NCI-H2227 (cell line): ENCODE data around the gene SIK3.
A peak's percentile ranks its signal among the peaks of the same experiment; 100 is the strongest.

ENCODE experiments used
- DNase-seq: peaks from one replicate; lab custom pipeline; 2025; ENCODE audit not compliant: unreplicated experiment; lab: John Stamatoyannopoulos, UW

The SIK3 gene

DNA sequence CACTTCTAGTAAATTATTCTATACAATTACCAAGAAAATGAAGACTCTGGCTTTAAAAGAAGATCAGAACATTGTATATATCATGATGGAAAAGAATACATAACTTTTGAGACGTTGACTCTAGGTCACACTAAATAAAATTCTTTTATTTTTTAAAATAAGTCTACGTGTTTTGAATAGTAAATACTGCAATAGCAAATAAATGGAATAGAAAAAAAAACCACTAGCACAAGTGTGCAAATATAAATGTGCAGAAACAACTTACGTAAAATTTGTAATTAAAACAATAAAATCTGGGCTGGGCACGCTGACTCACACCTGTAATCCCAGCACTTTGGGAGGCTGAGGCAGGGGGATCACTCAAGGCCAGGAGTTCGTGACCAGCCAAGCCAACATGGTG lies 17.9 kb downstream of the SIK3 start:
- no peak for DNase-seq

DNA sequence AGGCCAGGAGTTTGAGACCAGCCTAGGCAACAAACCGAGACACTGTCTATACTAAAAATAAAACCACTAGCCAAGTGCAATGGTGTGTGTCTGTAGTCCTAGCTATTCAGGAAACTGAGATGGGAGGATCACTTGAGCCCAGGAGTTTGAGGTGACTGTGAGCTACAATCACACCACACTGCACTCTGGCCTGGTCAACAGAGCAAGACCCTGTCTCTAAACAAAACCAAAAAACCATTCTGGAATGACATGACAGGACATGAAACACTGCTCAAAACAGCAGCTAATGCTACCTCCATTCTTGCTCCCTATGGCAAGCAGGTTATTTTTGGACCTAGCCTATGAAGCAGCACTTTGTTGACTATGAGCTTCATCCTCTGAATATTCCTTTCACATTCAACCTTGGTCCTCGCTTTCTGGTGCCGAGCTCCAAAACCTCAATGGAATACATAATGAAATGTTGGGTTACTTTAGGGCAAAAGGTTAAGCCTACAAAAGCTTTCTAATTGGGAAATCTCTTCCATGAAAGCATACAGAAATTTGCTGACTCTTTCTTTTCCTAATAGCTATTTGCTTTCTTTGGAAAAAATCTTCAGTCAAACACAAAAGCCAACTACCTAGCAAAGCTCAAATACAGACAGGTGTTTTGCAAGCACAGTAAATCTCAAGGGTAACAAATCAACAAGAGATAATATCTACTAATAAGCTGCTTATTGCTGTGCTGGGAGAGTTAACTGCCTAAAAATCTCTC lies 21.1 kb downstream of the SIK3 start:
- peak; percentile 76 for DNase-seq

DNA sequence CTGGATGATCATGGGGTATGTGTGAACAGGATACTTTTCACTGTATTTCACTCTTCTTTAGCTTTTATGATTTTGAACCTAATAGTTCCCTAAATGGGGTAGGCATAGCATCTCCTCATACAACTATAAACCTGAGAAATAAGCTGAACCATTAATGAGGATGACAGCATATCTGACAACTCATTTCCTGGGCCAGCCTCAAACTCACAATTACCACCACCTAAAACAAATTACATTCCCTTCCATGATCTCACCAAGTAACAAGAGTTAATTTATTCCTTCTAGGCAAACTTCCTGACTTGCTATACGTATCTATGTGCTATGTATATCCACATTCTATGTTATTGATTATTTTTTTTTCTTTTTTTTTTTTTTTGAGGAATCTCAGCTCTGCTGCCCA lies 23.0 kb downstream of the SIK3 start:
- DNase-seq, result no peak

DNA sequence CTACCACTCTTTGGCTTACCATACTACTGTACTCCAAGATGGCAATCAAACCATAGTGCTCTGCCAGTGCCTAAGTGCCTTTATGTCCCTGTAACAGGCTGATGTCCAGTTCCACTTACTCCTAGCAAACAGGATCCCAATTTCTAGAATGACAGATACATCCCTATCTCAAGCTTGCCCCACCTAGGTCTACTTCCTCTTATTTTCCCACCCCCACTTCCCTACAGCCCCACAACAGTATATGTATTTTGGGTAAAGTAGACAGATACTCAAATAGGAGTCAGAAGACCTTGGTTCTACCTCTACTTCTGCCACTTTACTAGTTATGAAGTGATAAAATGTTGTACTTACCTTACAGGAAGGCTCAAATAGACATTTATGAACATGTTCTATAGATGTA lies 24.1 kb downstream of the SIK3 start:
- DNase-seq, result no peak

DNA sequence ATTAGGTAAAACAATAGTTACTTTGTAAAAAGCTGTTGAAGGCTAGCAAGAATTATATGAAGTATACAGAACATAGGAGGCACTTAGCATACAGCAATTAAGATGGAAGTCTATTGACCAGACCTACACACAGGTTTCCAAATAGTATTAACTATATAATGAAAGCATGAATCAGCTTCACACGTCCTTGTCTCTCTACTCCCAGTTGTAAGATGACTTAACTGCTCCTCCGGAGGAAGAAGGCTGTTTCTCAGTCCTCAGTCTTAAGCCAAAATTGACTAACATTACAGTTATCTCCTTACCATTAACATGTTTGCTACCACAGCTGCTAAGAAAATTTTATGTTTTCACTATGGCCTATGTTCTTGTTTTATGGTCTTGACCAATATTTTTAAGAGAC lies 24.7 kb downstream of the SIK3 start:
- DNase-seq, result no peak

DNA sequence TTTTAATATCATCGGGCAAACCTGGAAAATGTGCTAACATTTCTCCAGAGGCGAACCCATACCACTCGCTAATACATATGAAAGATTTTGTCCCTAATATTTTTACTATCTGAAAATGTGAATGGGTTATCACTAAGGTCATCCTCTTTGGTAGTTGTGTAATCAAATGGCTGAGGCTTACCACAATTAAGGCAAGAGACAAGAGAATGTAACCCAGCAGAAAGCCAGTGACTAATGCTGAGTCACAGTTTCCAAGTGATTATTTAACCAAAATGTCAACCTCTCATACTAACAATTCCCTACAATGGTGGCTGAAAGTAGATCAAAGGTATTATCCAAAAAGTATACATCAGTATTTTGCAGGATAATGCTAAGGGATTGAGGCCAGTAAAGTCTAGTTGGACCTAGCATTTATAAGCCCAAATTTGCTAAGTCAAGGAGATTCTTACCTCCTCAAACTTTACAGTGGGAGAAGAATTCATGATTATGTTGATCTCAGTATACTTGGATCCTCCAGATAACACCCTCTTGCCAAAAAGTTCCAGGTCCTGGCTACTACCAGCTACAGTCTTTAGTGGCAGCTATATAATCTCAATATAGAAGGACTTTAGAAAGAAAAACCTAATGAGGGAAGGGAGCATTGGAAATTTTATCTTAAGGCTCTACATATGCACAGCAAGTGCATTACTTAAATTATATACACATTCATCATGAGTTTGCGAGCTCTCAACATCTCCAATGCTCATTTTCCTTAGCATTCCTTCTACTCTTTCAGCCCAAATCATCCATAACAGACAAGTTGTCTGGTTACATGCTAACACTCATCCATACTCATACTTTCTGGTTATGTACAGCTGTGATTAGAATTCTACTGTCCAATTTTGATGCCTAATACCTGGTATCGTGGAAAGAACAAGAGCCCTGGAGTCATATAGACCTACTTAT lies 25.4 kb downstream of the SIK3 start:
- DNase-seq, result no peak

DNA sequence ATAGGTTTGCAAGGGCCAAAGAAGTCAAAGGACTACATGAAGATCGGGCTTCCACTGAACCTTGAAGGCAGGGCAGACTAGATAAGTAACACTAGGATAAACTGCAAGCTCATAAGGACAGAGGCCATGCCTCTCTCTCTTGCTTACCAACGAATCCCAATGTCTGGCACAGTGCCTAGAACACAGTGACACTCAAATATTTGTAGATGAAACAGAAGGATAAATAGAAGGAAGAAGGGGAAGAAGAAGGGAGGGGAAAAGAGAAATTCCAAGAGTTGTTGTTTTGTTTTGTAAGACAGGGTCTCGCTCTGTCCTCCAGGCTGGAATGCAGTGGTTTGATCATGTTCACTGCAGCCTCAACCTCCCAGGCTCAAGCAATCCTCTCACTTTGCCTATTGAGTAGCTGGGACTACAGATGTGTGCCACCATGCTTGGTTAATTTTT lies 26.9 kb downstream of the SIK3 start:
- no peak for DNase-seq

DNA sequence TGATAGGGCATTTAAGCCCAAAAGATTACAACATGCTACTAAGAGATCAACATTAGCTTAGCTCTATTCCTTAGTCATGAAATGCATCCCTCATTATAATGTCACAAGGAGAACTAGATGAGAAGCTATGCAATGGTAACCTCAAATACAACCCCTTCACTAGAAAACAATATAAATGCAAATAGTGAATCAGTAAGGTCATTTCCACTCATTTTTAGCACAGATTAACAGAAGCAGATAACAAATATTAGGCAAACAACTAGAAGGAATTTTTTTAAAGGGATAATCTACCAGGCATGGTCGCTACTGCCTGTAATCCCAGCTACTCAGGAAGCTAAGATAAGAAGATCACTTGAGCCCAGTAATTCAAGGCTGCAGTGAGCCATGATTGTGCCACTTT lies 28.2 kb downstream of the SIK3 start:
- DNase-seq, result no peak

DNA sequence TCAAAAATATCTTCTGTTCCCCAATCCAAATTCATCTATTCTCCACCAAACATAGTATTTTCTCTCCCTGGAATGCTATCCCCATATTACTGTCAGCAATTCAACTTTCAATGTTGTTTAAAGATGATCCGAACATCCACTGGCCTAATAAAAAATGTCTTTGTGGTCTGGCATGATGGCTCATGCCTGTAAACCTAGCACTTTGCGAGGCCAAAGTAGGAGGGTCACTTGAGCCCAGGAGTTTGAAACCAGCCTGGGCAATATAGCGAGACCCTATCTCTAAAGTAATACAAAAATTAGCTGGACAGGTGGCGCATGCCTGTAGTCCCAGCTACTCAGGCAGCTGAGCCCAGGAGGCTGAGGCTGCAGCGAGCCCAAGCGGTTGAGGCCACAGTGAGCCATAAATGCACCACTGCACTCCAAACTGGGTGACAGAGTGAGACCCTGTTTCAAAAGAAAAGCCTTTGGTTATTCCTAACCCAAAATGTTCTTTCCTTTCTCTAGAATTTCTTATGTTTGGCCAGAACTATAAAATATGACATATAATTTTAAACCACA lies 29.8 kb downstream of the SIK3 start:
- DNase-seq, result no peak

DNA sequence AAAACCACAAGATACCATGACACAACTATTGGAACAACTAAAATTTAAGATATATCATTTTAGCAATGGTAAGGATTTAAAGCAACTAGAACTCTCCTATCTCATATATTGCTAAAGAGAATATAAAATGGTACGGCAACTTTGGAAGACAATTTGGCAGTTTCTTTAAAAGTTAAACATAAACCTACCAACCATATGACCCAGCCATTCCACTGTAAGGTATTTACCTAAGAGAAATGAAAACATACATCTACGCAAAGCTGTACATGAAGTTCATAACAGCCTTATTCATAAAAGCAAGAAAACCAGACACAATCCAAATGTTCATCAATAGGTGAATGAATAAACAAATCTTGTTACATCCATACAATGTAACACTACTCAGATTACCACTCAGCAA lies 31.3 kb downstream of the SIK3 start:
- no peak for DNase-seq

DNA sequence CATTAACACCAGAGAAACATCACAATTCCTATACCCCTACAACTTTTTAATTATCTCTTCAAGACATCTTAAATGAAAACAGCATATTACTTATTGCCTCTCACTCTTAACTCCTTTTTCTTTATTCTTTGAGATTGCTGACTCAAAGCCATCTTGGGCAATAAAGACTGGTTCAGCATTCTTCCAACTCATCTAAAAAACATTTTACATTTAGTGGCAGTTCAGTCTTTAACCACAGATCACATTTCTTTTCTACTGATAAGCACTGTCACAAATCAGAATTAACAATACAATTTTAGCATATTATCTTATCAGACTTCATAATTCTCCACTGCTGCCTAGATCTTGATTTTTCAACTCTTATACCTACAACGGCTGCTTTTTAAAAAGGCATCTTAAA lies 34.0 kb downstream of the SIK3 start:
- no peak for DNase-seq

DNA sequence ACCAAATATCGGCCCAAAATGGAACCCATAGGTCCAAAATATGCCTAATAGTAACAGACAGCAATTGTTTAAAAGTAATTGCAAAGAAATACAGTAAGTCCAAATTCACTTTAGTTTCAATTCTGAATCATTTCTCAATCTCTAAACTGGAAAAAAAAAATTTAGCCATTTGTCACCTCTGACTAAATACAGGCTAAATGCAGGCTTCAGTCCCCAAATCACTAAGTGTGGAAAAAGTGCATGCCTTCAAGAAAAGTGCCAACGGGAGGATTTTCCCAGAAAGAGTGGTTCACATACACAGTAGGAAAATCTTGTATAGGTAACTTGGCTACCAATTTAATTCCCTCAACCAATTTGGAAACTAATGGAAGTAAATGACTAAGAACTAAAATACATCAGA lies 35.7 kb downstream of the SIK3 start:
- no peak for DNase-seq

DNA sequence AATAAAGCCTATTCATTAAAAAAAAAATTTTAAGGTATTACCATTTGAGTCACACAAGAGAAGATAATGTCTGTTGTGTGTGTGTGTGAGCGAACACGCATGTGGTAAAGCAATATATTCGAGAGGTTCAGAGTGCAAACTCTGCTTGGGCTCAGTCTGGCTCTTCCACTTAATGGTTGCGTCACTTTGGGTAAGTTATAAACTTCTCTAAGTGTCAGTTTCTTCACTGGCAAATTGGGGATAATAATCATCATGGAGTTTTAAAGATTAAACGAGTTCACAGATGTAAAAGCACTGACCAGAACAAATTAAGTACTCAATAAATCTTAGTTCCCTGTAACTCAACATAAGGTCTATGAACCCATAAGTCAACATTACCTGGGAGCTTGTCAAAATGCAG lies 37.0 kb downstream of the SIK3 start:
- no peak for DNase-seq

DNA sequence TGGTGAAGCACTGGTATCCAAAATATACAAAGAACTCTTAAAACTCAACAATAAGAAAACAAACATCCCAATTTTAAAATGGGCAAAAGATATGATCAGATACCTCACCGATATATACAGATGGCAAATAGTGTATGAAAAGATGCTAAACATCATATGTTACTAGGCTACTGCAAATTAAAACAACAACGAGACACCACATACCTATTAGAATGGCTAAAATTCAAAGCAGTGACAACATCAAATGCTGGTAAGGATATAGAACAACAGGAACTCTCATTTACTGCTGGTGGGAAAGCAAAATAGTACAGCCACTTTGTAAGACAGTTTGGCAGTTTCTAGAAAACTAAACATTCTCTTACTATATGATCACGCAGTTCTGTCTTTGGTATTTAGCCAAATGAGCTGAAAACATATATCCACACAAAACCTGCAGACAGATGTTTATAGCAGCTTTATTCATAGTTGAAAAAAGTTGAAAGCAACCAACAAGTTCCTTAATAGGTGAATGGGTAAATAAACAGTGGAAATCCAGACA lies 38.5 kb downstream of the SIK3 start:
- no peak for DNase-seq

DNA sequence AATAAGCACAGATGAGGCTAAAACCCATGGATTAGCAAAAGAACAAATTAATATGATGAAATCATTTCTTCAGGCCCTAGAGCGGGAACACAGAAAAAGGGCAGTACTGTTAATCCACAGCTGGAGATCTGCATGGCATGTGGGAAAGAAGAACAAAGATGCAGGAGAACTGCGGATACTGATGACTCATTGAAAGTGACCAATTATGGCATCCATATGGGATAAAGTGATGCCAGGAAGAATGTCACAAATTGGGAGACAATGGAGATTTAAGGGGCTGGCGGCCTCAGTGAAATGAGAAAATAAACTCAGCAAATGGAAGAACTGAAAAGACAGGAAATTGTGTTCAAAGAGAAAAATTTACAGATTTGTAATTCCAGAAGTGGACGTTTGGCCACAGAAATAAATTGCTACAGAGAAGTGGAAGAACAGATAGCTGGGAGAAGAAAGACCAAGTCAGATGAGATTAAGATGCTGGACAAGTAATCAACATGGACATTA lies 39.4 kb downstream of the SIK3 start:
- DNase-seq, result peak; percentile 35

DNA sequence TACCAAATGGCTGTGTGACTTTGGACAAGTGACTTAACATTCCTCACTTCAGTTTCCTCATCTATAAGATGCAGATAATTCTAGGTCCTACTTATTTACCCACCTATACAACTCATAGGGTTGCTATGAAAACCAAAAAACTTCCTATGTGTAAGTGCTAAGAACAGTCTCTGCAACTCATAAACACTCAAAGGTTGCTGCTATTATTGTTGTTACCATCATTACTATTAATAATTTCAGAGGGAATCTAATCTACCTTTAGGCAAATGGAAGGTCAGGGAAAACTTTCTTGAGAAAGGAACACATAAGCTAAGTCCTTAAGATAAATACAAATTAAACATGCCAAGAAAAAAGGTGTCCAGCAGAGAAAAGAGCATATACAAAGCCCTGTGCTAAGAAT lies 40.5 kb downstream of the SIK3 start:
- no peak for DNase-seq

DNA sequence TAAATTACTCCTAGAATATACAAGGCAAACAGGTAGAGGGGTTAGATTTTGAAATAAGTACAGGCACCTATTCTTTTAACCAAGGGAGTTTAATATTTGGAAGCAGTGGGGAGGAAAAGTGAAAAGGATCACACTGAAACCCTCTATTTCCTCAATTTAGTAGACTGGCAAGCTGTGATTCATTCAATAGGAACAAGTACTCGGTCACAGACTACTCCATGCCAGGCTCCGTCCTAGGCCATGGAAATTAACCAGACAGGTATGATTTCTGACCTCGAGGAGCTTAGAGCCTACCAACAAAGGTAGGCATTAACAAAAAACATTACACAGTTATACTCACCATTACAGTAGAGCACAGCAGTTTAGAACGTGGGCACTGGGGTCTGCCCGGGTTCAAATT lies 40.9 kb downstream of the SIK3 start:
- no peak for DNase-seq

DNA sequence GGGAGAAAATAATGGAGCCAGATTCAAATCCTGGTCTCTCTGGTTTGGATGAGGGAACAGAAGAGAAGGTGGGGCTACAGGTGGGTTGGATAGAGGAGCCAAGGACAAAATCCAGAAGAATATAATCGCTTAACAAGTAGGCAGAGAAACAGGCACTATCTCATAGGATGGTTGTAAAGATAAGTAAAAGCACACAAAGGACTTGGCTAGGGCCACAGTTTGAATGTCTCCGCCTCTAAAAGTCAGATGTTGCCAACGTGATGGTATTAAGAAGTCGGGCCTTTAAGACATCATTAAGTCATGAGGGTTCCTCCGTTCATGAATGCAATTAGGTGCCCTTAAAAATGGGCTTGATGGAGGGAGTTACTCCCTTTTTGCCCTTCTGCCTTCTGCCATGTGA lies 42.8 kb downstream of the SIK3 start:
- DNase-seq, result no peak

DNA sequence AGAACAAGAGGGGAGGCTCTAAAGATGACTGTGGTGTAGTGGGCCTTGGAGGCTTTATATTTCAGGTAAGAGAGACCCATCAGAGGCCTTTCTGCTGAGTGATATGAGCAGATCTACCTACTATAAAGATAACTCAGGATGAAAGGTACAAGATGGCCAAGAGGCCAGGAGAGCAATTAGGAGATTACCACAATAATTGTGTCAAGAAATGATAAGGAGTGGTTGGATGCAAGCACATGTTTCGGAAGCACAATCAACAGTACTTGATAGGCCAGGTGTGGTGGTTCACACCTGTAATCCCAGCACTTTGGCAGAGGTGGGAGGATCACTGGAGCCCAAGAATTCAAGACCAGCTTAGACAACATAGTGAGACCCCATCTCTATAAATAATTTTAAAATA lies 43.8 kb downstream of the SIK3 start:
- DNase-seq, result no peak

DNA sequence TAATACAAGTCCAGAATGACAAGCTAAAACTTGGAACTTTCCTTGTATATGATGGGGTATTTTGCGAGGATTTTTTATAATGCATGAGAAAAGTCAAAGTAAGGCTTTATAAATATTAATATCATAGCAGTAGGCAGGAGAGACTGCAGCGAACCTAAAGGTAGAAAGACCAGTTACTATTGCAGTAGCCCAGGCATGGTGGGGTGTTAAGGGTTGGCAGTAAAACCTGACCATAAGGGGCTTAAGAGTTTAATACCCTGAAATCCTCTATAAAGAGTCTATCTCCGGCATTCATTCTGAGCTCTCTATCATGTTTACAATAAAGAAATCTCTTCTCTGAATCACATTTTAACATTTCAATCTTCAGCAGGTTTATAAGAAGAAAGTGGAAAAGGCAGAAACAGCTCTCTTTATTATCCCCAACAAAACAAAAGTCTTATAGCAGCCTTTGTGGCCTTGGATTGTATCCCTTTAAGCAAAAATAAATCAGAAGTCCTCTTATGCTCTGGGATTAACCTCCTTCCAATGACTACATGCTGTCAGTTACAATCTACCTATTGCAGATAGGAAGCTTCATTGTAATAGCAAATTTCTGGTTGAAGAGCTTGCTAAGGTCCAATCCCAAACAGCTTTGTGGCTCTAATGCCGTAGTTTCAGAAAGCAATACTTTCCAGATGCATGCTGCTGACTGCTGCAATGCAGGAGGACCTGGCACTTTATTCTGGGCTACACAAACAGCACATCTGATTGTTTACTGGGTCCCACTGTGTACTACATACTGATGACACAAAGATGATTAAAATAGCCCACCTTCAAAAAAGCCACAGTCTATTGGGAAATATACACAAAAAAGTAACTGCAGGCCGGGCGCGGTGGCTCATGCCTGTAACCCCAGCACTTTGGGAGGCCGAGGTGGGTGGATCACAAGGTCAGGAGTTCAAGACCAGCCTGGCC lies 45.8 kb downstream of the SIK3 start:
- DNase-seq, result no peak
